Tibial nerve (tissue), 4 donors: Measurements from ENCODE around the gene BCR. TPM values are rescaled to one million over a fixed set of nuclear protein-coding genes. Genes with fewer than 3 reads are reported as not detected.

ENCODE experiments used
- DNase-seq, 2 donors: peaks; one replicate each; pipeline ENCODE4 v3.0.0-alpha.2; 2019; ENCODE audit warnings: low spot score in 2 of 2
- H3K27ac ChIP-seq, 4 donors: fragments of 200-600 bp; sonication (generic) in 3 of 4; one replicate each; pipeline ENCODE4 v1.5.1; 2017 to 2019; ENCODE audit warnings: mild to moderate bottlenecking in 1 of 4
- H3K27me3 ChIP-seq, 2 donors: fragments of 200-600 bp; sonication (generic) in 1 of 2; one replicate each; pipeline versions ENCODE4 v1.5.1 to v1.6.0; 2017 to 2019
- H3K36me3 ChIP-seq, 3 donors: fragments of 200-600 bp; sonication (generic); one replicate each; pipeline ENCODE4 v1.5.1; 2018 to 2019
- H3K4me1 ChIP-seq, 4 donors: fragments of 200-600 bp; sonication (generic) in 3 of 4; one replicate each; pipeline ENCODE4 v1.5.1; 2017 to 2019
- H3K4me3 ChIP-seq, 4 donors: fragments of 200-600 bp; sonication (generic) in 3 of 4; one replicate each; pipeline ENCODE4 v1.5.1; 2017 to 2019; ENCODE audit warnings: mild to moderate bottlenecking in 1 of 4, moderate library complexity in 1 of 4
- H3K9me3 ChIP-seq, 4 donors: fragments of 200-600 bp; sonication (generic) in 3 of 4; one replicate each; pipeline ENCODE4 v1.5.1; 2017 to 2019
- EP300 ChIP-seq, 2 donors: sonication (generic); formaldehyde crosslinking; IDR thresholded peaks; one replicate each; pipeline ENCODE4 v1.6.1; 2017; ENCODE audit warnings: antibody characterized with exemption in 2 of 2, mild to moderate bottlenecking in 1 of 2
- POLR2A ChIP-seq, 2 donors: fragments of 450-650 bp; IDR thresholded peaks; one replicate each; pipeline ENCODE4 v1.6.1; 2017; ENCODE audit warnings: antibody characterized with exemption in 2 of 2, mild to moderate bottlenecking in 2 of 2, moderate library complexity in 2 of 2
- WGBS, 2 donors: methylation state at CpG; one replicate each; pipeline ENCODE4 v1.1.5; 2018; 5-methylcytosine and 5-hydroxymethylcytosine counted together
- total RNA-seq, 4 donors: library from RNA; depleted of rRNA; stranded (reverse); fragments of >200 nt; gene quantifications; one replicate each; pipeline ENCODE4 v1.1.0, GENCODE V29; 2016
- TF ChIP-seq, protein P1 (sequence below), 5 experiments: fragments of 200-600 bp in 3 of 5; fragments of 450-650 bp in 2 of 5; sonication (generic) in 3 of 5; IDR thresholded peaks; one replicate each; pipeline ENCODE4 v1.5.1; 2016 to 2019; ENCODE audit warnings: antibody characterized with exemption in 5 of 5, mild to moderate bottlenecking in 3 of 5, moderate library complexity in 2 of 5

BCR gene
- total RNA-seq, 4 donors from 2014 or later: 99.0 to 174 (median 120) TPM

DNA sequence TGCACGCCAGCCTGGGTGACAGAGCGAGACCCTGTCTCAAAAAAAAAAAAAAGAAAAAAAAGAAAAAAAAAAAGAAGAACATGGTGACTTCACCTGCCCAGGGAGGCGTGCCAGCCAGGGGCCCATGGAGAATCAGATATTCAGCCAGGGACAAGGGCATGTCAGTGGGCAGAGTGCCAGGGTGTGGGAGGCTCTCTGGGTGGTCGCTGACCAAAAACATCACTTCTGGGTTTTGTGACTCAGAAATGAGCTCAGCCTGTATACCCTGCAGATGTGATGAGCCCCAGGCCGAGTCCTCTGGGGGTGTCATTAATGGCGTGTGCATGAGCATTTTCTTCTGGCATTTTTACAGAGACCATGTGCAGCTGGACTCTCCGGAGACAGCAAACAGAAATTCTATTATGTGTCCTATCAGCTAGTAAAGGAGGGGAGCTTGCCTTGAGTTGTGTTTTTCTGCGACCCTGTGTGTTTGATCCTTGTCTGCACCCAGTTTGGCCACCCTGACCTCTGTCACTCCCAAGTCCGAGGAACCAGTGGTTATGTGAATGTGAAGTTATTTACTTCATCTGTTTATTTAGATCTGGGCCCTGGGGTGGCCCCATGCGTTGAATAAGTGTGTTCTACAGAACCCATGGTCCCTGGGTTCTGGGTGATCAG, 53.6 kb downstream of the BCR start:
- 42 to 53% methylated on average over 10 of the region's 10 CpGs for WGBS, 2 donors
- Histone ChIP-seq H3K36me3 (peaks cover 0 to 5% (median 0%) of the 10 kb centered on the region in 3 donors), H3K27ac (peak overlapping the region in 1 of 4 donors; percentile 32), H3K4me1 (peaks cover 0 to 78% (median 33%) of the 10 kb centered on the region in 4 donors), H3K9me3 (peaks cover 0 to 7% (median 0%) of the 10 kb centered on the region in 4 donors), H3K27me3 (no peaks in the 10 kb centered on the region), H3K4me3 (no peak overlapping the region)
- DNase-seq: peak in 1 of 2 donors; percentile 61
- no peak for TF ChIP-seq POLR2A (IDR thresholded peaks at IDR 0.05)
- no peak for TF ChIP-seq EP300 (IDR thresholded peaks at IDR 0.05)
- TF ChIP-seq, protein P1, sequence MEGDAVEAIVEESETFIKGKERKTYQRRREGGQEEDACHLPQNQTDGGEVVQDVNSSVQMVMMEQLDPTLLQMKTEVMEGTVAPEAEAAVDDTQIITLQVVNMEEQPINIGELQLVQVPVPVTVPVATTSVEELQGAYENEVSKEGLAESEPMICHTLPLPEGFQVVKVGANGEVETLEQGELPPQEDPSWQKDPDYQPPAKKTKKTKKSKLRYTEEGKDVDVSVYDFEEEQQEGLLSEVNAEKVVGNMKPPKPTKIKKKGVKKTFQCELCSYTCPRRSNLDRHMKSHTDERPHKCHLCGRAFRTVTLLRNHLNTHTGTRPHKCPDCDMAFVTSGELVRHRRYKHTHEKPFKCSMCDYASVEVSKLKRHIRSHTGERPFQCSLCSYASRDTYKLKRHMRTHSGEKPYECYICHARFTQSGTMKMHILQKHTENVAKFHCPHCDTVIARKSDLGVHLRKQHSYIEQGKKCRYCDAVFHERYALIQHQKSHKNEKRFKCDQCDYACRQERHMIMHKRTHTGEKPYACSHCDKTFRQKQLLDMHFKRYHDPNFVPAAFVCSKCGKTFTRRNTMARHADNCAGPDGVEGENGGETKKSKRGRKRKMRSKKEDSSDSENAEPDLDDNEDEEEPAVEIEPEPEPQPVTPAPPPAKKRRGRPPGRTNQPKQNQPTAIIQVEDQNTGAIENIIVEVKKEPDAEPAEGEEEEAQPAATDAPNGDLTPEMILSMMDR (IDR thresholded peaks at IDR 0.05): no peak

DNA sequence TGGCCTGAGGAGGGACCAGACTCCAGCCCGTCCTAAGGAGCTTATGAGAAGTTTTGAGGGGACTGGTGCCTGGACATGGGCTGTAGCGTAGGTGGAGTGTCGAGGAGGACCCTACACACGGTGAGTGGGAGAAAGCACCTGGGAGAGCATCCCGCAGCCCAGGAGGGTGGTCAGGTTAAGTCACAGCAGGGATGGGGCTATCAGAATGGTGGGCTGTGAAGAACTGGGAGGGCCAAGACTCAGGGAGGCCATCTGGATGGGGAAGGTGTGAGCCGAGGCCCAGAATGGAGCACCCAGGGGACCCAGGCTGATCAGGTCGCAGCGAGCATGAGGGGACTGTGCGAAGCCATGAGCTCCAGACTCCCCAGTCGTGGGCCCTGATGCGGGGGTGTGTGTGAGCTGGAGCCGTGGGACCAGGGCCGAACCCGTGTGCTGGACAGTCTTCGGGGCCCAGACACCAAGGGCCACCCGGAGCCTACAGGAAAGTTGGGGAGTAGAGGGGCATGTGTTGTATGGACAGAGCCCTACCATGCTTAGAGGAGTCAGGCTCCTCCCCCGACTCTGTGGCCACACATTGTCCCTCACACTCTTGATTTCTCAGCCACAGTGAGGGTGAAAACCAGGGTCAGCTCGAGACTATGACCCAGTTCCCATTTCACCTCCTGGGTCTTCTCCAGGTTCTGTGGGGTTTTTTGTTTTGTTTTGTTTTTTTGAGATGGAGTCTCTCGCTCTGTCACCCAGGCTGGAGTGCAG, 54.3 kb downstream of the BCR start:
- WGBS, 2 donors: 86 to 89% methylated on average over 10 to 19 of the region's 19 CpGs
- DNase-seq: no peak
- Histone ChIP-seq H3K36me3 (peaks cover 0 to 2% (median 0%) of the 10 kb centered on the region in 3 donors), H3K4me1 (peaks cover 0 to 85% (median 33%) of the 10 kb centered on the region in 4 donors), H3K4me3 (no peak overlapping the region), H3K27me3 (no peaks in the 10 kb centered on the region), H3K27ac (peak overlapping the region in 2 of 4 donors; percentile 15 to 32), H3K9me3 (peaks cover 0 to under 1% (median 0%) of the 10 kb centered on the region in 4 donors)
- no peak for TF ChIP-seq EP300 (IDR thresholded peaks at IDR 0.05)
- no peak for TF ChIP-seq POLR2A (IDR thresholded peaks at IDR 0.05)
- TF ChIP-seq, protein P1 (IDR thresholded peaks at IDR 0.05): no peak

DNA sequence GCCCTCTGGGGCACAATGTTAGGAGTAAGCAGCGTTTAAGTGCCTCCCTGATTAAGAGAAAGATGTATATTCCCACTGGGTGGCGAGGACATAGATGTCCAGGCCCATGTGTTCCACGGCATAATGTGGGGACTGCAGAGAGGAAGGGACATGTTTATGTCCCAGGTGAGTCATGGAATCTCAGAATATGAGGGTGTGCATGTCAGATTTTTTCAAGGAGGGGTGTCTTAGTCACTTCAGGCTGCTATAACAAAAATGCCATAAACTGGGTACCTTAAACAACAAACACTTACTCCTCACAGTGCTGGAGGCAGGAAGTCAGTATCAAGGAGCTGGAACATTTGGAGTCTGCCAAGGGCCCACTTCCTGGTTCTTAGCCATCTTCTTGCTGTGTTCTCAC, 55.1 kb downstream of the BCR start:
- TF ChIP-seq, protein P1 (IDR thresholded peaks at IDR 0.05): no peak
- TF ChIP-seq EP300 (IDR thresholded peaks at IDR 0.05) (no peak), POLR2A (IDR thresholded peaks at IDR 0.05) (no peak)
- no peaks in the 10 kb centered on the region for H3K27me3 ChIP-seq
- DNase-seq: no peak
- no peak overlapping the region for H3K4me3 ChIP-seq
- 91 to 100% methylated on average over 3 of the region's 3 CpGs for WGBS, 2 donors
- no peaks in the 10 kb centered on the region for H3K36me3 ChIP-seq
- H3K27ac ChIP-seq: no peak overlapping the region
- H3K9me3 ChIP-seq: no peaks in the 10 kb centered on the region
- peaks cover 0 to 85% (median 33%) of the 10 kb centered on the region in 4 donors for H3K4me1 ChIP-seq

- WGBS, 2 donors: 92 to 95% methylated on average over 2 to 3 of the region's 3 CpGs
- Histone ChIP-seq H3K27me3 (no peaks in the 10 kb centered on the region), H3K4me1 (peaks cover 0 to 83% (median 33%) of the 10 kb centered on the region in 4 donors), H3K9me3 (no peaks in the 10 kb centered on the region), H3K4me3 (no peak overlapping the region), H3K36me3 (no peaks in the 10 kb centered on the region), H3K27ac (no peak overlapping the region)
- DNase-seq: no peak
- no peak for TF ChIP-seq POLR2A (IDR thresholded peaks at IDR 0.05)
Observed at GRCh38 chr22:23236026-23236425, 55.7 kb downstream of the BCR start.

GRCh38 chr22:23236440-23237184, 56.3 kb downstream of the BCR start:
- no peak for DNase-seq
- no peak overlapping the region for H3K4me3 ChIP-seq
- H3K9me3 ChIP-seq: no peaks in the 10 kb centered on the region
- peaks cover 0 to 83% (median 34%) of the 10 kb centered on the region in 4 donors for H3K4me1 ChIP-seq
- WGBS, 2 donors: 79 to 82% methylated on average over 14 of the region's 14 CpGs
- TF ChIP-seq POLR2A (IDR thresholded peaks at IDR 0.05) (no peak), EP300 (IDR thresholded peaks at IDR 0.05) (no peak)
- TF ChIP-seq, protein P1 (IDR thresholded peaks at IDR 0.05): no peak
- peak overlapping the region in 2 of 4 donors; percentile 50 to 53 for H3K27ac ChIP-seq
- no peaks in the 10 kb centered on the region for H3K27me3 ChIP-seq
- no peaks in the 10 kb centered on the region for H3K36me3 ChIP-seq
